HPDE6-E6E7 (cell line): ENCODE measurements around the gene RHBDD2.
"Not testable (repeated sequence)": the region's sequence is repeated elsewhere in the genome, so short reads cannot be mapped to it uniquely, and the experiment has no call there.

ENCODE experiments used
- DNase-seq: peaks from one replicate; pipeline ENCODE4 v3.0.0; 2011; ENCODE audit warnings: missing footprints; ENCODE audit errors: extremely low spot score

RHBDD2 gene

DNA sequence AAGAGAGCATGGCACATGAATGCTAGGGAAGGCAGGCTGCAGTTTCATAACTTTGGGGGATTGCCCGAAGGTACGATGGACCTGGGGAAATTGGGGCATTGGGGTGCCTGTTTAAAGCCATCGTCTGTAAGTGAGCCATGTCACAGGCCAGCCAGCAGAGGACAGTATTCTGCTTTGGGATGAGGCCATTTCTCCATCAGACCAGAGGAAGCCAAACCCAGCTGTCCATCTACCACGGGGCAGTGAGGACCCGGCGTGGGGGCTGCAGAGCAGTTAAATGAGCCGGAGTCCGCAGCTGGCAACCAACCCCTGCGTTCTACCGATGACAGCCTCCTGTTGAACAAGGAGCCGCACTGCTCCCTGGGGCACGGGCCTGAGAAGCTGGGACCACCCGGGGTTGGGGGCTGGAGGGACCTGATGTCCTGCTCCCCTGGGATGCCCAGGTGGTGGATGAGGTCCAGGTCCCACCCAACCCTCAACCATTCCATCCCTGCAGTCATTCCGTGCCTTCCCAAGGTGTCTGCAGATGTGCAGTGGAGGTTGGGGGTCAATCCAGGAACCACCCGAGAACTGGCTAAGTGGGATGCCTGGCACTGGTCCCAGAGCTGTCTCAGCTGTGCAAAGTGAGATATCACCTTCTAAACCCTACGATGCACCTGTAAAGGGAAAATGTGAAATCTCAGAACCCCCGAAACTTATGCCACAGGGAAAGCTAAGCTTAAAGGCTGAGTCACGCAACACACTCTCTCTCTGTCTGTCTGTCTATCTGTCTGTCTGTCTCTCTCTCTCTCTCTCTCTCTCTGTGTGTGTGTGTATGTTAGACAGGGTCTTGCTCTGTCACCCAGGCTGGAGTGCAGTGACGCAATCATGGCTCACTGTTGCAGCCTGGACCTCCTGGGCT is 12.1 kb upstream of the RHBDD2 start:
- peak; percentile 76 for DNase-seq

DNA sequence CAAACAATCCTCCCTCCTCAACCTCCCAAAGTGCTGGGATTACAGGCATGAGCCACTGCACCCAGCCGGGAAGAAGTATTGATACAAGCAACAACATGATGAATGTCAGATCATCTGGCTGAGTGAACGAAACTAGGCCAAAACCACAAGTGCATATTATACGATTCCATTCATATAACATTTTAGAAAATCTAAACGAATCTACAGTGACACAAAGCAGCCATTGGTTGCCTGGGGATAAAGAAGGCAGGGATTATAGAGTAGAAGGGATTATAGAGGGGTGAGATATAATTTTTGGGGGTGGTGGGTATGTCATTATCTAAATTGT is 11.5 kb upstream of the RHBDD2 start:
- no peak for DNase-seq

DNA sequence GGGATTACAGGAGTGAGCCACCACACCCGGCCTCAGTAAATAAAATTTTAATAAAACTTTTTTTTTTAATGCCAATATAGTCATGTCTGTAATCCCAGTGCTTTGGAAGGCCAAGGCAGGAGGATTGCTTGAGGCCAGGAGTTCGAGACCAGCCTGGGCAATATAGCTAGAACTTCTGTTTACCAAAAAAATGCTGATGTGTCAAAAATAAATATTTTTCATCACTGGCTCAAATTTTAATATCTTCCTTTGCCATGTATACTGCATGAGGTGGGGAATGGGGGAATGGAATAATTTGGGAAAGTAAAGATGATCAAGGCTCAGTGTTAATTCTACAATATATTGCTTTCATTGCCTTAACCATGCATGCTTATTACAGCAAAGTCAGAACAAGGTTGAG is 10.7 kb upstream of the RHBDD2 start:
- no peak for DNase-seq

DNA sequence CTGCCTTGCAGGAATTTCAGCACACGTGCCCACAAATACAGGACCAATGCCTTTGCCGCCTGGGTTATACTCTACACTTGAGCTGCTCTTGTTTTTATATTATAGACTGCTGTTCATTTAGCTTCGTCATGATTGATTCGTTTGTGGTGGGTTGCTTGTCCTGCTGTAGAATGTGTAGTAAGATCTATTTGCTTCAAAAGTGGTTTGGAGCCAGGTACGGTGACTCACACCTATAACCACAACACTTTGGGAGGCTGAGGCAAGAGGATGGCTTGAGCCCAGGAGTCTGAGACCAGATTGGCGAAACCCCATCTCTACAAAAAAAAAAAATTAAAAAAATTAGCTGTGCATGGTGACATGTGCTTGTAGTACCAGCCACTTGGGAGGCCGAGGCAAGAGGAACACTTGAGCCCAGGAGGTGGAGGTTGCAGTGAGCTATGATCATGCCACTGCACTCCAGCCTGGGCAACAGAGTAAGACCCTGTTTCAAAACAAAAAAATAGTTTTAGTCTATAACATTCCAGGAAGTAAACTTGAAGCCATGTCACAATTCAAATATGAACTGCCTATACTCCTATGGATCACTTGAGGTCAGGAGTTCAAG is 9.0 kb upstream of the RHBDD2 start:
- DNase-seq: no peak

DNA sequence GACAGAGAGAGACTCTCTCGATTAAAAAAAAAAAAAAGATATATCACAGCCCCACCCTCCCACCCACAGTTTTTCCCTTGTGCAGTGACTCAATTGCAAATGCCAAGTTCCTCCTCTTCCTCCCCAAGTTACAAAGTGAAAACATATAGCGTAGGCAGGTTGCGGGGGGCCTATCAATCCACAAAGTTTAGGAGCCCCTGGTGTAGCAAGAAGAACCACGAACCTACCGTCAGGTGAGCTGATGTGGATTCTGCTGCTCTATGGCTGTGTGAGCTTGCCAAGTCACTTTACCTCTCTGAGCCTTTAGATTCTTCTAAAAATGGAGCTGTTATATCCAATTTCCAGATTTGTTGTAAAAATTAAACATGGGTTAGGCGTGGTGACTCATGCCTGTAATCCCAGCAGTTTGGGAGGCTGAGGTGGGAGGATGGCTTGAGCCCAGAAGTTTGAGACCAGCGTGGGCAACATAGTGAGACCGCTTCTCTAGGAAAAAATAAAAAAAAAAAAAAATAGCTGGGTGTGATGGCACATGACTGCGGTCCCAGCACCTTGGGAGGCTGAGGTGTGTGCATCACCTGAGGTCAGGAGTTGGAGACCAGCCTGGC is 8.2 kb upstream of the RHBDD2 start:
- no peak for DNase-seq

DNA sequence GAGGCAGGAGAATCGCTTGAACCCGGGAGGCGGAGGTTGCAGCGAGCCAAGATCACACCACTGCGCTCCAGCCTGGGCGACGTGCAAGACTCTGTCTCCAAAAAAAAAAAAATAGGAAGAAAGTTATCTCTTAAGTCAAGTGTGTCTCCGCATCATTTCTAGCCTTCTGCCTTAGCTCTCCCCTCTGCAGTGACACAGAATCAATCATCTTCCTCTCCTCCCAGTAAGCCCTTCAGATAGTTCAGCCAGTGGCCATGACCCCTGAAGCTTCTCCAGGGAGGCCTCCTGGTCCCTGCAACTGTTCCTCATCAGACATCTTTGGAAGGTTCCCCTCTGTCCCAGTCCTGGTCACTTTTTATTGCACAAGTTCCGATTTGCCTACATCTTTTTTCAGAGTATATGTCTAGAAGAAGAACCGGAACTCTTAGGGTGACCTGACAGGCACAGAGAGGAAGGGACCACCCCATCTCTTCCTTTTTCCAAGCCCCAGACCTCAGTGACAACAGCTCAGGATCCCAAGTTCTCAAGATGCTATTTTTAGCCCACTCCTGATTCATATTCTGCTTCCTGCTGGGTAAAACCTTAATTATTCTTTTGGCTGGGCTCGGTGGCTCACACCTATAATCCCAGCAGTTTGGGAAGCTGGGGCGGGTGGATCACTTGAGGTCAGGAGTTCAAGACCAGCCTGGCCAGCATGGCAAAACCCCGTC is 6.6 kb upstream of the RHBDD2 start:
- DNase-seq: no peak

DNA sequence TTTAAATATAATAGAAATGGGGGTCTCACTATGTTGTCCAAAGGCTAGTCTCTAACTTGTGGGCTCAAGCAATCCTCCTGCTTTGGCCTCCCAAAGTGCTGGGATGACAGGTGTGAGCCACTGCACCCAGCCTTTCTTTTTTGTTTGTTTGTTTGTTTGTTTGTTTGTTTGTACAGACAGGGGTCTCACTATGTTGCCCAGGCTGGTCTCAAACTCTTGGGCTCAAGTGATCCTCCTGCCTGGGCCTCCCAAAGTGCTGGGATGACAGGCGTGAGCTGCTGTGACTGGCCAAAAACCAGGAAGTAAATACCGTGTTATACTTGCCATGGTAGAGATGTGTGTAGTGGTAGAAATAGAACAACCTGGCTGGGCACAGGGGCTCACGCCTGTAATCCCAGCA is 4.7 kb upstream of the RHBDD2 start:
- DNase-seq: not testable (repeated sequence)

- no peak for DNase-seq
These were observed 3.4 kb upstream of the RHBDD2 start for GRCh38 chr7:75875113-75876080.

DNA sequence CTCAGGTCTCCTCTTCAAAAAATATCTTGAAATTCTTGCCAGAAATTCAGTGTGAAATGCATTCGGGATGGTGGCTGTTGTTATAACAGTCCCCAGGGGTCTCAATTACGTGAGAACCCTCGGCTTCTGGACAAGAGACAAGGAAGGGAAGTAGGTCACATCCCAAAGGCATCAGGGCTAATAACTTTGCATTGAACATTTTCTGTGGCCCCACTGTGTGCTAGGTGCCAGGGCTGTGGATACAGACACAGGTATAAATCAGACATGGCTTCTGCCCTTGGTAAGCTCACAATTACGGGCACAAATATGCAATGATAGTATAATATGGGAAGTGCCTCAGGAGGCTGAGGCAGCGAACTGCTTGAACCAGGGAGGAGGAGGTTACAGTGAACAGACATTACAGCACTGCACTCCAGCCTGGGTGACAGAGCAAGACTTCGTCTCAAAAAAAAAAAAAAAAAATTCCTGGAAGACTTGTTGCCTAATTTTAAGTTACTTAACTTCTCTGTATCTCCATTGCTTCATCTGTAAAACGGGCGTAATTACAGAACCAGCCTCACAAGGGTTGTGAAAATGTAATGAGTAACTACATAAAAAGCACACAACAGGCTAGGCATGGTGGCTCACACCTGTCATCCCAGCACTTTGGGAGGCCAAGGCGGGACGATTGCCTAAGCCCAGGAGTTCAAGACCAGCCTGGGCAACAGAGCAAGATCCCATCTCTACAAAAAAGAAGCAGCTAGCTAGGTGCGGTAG is 2.5 kb upstream of the RHBDD2 start:
- DNase-seq: no peak

DNA sequence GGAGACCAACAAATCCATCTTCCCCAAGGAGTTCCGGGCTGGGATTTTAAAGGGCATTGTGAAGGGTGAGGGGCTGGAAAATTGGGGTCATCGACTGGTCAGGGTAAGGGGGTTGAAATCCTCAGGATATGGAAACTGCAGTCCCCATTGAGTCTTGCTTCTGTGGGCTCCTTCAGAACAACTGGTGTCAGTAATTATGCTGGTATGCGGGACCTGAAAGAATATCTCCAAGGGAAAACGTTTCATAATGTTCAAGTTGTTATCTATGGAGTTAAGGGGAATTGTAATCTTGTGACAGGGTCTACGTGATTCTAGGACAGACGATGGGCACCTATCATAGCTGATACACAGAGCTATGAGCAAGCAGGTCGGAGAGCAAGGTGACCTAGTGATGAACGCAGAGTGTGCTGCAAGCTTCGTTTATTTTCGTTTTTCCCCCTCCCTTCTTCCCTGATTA is 494 bp upstream of the RHBDD2 start:
- DNase-seq: no peak

DNA sequence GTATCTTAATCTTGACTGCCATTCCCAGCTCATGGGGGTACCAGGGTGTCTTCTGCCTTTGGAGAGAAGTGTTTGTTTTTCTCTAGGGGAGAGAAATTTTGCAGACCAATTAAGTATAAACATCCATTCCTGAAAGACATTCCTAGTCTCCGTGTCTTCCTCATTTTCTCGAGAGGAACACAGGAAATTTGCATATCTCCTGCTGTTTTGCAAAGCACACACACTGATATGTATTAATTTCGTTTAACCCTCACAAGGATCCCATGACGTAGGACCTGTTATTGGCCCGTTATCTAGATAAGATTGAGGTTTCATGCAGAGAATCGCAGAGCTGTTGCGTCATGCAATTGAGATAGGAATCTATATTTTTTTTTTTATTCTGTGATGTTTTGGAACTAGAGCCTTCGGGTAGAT is 944 bp downstream of the RHBDD2 start:
- DNase-seq: no peak

DNA sequence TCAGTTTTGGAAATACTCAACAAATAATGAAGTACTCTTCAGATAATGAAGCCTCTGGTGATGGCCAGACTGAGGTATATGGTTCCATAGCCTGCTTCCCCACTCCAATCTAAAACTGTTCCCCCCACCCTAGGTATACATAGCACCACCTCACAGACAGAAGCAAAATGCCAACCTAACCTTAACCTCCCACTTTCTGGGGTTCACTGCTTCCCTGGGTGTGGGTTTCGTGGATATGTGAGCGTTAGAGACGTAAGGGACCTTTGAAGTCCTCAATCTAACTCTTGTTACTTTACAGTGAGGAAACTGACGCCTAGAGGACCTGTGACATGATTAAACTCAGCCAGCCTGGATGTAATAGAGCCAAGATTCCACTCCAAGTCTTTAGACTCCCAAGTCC is 1.4 kb downstream of the RHBDD2 start:
- no peak for DNase-seq

DNA sequence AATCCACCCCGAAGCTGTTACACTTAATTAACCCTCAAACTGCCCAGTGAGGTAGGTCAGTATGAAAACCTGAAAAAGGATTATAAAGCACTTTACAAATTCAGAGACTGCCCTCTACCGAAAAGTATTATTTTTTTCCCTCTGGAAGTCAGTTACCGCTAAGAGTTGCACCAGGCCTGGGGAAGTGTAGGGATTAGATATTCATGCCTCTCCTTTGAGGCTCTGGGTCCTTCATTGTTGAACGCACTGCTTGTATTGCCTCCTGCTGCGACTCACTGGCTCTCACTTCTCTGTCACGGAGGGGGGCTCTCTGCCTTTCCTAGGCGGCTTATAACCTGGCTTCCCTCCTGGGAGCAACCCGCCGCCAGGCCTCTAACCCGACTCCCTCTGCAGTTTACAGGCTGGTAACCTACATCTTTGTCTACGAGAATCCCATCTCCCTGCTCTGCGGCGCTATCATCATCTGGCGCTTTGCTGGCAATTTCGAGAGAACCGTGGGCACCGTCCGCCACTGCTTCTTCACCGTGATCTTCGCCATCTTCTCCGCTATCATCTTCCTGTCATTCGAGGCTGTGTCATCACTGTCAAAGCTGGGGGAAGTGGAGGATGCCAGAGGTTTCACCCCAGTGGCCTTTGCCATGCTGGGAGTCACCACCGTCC is 2.7 kb downstream of the RHBDD2 start:
- no peak for DNase-seq

GRCh38 chr7:75883265-75883824 is 4.5 kb downstream of the RHBDD2 start:
- DNase-seq: not testable (repeated sequence)

GRCh38 chr7:75884476-75884875 is 5.6 kb downstream of the RHBDD2 start:
- no peak for DNase-seq

DNA sequence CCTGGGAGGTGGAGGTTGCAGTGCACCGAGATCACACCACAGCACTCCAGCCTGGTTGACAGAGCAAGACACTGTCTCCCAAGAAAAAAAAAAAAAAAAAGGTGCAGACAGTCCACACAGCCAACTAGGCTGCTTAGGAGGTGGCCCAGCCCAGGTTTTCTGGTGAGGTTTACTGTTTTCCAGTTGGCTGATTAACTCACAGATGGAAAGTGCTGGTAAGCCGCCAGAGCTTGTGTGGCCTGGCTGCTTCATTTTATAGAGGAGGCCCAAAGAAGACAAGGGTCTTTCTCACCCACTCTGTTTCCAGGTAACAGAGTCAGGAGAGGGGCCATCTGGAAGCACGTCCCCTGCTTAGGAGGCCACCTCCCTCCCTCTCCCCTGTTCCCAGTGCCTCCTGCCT is 6.2 kb downstream of the RHBDD2 start:
- DNase-seq: no peak

- no peak for DNase-seq
These were observed 9.0 kb downstream of the RHBDD2 start for GRCh38 chr7:75887669-75888369.

DNA sequence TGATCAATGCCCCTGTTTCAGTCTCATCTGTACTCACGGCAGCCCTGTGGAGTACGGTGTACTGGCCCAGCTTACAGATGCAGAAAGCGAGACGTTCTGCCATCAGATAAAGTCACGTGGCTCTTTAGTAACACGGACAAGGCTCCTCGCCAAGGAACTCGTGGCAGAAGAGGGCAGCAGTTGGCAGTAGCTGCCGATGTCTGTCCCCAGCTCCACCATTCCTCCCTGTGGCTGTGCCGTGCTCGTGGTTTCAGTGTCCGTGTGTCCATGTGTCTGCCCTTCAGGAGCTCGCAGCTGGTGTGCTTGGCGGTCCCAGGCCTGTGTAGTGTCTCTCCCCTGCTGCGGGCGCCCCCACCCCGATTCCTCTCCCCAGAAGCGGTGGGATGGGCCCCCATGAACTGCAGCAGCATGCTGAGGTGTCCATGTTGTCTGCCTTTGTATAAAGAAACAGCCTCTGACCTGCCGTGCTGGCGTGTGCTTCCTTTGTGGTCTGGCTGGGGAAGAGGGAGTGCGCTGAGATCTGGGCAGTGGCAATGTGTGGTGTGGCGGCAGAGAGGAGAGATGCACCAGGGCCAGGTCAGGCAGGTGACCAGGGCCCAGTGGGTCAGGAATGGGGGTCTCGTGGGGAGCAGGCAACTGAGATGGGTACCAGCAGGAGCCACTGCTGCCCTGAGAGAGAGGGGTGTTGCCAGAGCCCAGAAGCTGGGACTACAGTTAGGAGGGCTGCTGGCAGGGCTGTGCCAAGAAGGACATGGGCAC is 9.8 kb downstream of the RHBDD2 start:
- DNase-seq: no peak
